IMR-90 (cell line): ENCODE results near the gene DLG5. TPM values are rescaled to one million over a fixed set of nuclear protein-coding genes. Genes with fewer than 3 reads are reported as not detected.

ENCODE experiments used
- ATAC-seq: fragments of 200-7000 bp; cut with Tn5 transposase; 2 replicates; pipeline ENCODE4 v1.9.1; 2020; ENCODE audit warnings: low read depth, mild to moderate bottlenecking, moderate library complexity
- BruUV-seq: library from RNA; stranded (reverse); fragments of 400-500 nt; replicated peaks from 2 replicates; lab custom pipeline; 2021; lab: Mats Ljungman, UMichigan
- CTCF ChIA-PET: fragments of 300-600 bp; formaldehyde crosslinking; extraction: SDS; loops from one replicate; lab custom pipeline; 2021; ENCODE audit warnings: antibody characterized with exemption; lab: Yijun Ruan, JAX
- POLR2A ChIA-PET: fragments of 300-600 bp; sonication (Branson Sonifier 250); formaldehyde crosslinking; loops from one replicate; lab custom pipeline; 2022; ENCODE audit warnings: antibody characterized with exemption; ENCODE audit not compliant: unreplicated experiment; lab: Charles Lee
- DNase-seq: peaks from one replicate; pipeline ENCODE4 v3.0.0; 2013
- H2AFZ ChIP-seq: replicated peaks from 2 replicates; pipeline ENCODE3; 2013; ENCODE audit warnings: low read length, mild to moderate bottlenecking; ENCODE audit not compliant: poor library complexity
- H2AK5ac ChIP-seq: 2 replicates; pipeline ENCODE4 v1.6.1; 2013; ENCODE audit warnings: low read depth, low read length, inconsistent platforms
- H2AK9ac ChIP-seq: replicated peaks from 2 replicates; pipeline ENCODE3; 2013; ENCODE audit warnings: mild to moderate bottlenecking, low read depth, low read length, moderate library complexity; ENCODE audit not compliant: poor library complexity
- H2BK120ac ChIP-seq: 2 replicates; pipeline ENCODE4 v1.6.1; 2013; ENCODE audit warnings: low read depth, low read length, inconsistent platforms
- H2BK15ac ChIP-seq: 3 replicates; pipeline ENCODE4 v1.6.1; 2013; ENCODE audit warnings: low read depth, low read length, inconsistent platforms
- H2BK20ac ChIP-seq: 2 replicates; pipeline ENCODE4 v1.6.1; 2013; ENCODE audit warnings: low read depth, mild to moderate bottlenecking, inconsistent platforms, low read length, moderate library complexity
- H2BK5ac ChIP-seq: 2 replicates; pipeline ENCODE4 v1.6.1; 2013; ENCODE audit warnings: mild to moderate bottlenecking, low read depth, low read length, inconsistent platforms; ENCODE audit not compliant: poor library complexity, severe bottlenecking
- H3K14ac ChIP-seq: replicated peaks from 2 replicates; pipeline ENCODE4 v1.6.1; 2013; ENCODE audit warnings: low read depth, low read length, inconsistent platforms
- H3K18ac ChIP-seq: 2 replicates; pipeline ENCODE4 v1.6.1; 2013; ENCODE audit warnings: low read depth, low read length, control low read depth
- H3K23ac ChIP-seq: 2 replicates; pipeline ENCODE4 v1.6.1; 2013; ENCODE audit warnings: low read depth, low read length, inconsistent platforms
- H3K27ac ChIP-seq: 2 replicates; pipeline ENCODE4 v1.5.1; 2013; ENCODE audit warnings: mild to moderate bottlenecking, control low read depth, low read length; ENCODE audit not compliant: insufficient read depth
- H3K27me3 ChIP-seq: 2 replicates; pipeline ENCODE4 v1.6.1; 2013; ENCODE audit warnings: low read length; ENCODE audit not compliant: control insufficient read depth, insufficient read depth
- H3K36me3 ChIP-seq: 2 replicates; pipeline ENCODE4 v1.6.1; 2013; ENCODE audit warnings: low read length, mixed read lengths; ENCODE audit not compliant: control insufficient read depth, insufficient read depth
- H3K4ac ChIP-seq: 2 replicates; pipeline ENCODE4 v1.6.1; 2013; ENCODE audit warnings: low read depth, low read length, inconsistent platforms
- H3K4me1 ChIP-seq: 2 replicates; pipeline ENCODE4 v1.6.1; 2013; ENCODE audit warnings: low read length, mixed read lengths; ENCODE audit not compliant: control insufficient read depth, insufficient read depth
- H3K4me2 ChIP-seq: 2 replicates; pipeline ENCODE4 v1.6.1; 2013; ENCODE audit warnings: low read depth, mild to moderate bottlenecking, control low read depth, low read length, moderate library complexity
- H3K4me3 ChIP-seq: 2 replicates; pipeline ENCODE4 v1.5.1; 2013; ENCODE audit warnings: low read depth, mild to moderate bottlenecking, control low read depth, low read length, moderate library complexity; ENCODE audit not compliant: insufficient read depth
- H3K56ac ChIP-seq: 2 replicates; pipeline ENCODE4 v1.6.1; 2013; ENCODE audit warnings: low read length, inconsistent platforms; ENCODE audit not compliant: insufficient read depth; ENCODE audit errors: extremely low read depth
- H3K79me1 ChIP-seq, 2 experiments: 2 replicates each; pipeline ENCODE4 v1.6.1; 2013; ENCODE audit warnings: low read length in 2 of 2, inconsistent platforms in 1 of 2, low read depth in 1 of 2
- H3K9ac ChIP-seq: 2 replicates; pipeline ENCODE4 v1.6.1; 2013; ENCODE audit warnings: low read depth, low read length, control low read depth
- H3K9me1 ChIP-seq: 2 replicates; pipeline ENCODE4 v1.6.1; 2013; ENCODE audit warnings: low read length, inconsistent platforms; ENCODE audit not compliant: insufficient read depth
- H3K9me3 ChIP-seq: 2 replicates; pipeline ENCODE4 v1.6.1; 2013; ENCODE audit warnings: low read length; ENCODE audit not compliant: control insufficient read depth, insufficient read depth
- H4K20me1 ChIP-seq: 2 replicates; pipeline ENCODE4 v1.6.1; 2013; ENCODE audit warnings: low read length, inconsistent platforms; ENCODE audit not compliant: insufficient read depth
- H4K5ac ChIP-seq: 2 replicates; pipeline ENCODE4 v1.6.1; 2013; ENCODE audit warnings: mild to moderate bottlenecking, low read depth, low read length, control low read depth
- H4K8ac ChIP-seq, 2 experiments: 2 replicates each; pipeline ENCODE4 v1.6.1; 2013; ENCODE audit warnings: low read depth in 2 of 2, low read length in 2 of 2, control low read depth in 1 of 2, inconsistent platforms in 1 of 2
- H4K91ac ChIP-seq: 2 replicates; pipeline ENCODE4 v1.6.1; 2013; ENCODE audit warnings: low read depth, low read length, inconsistent platforms; ENCODE audit not compliant: insufficient read depth
- CEBPB ChIP-seq: IDR thresholded peaks from 2 replicates; pipeline ENCODE4 v1.6.1; 2012; ENCODE audit warnings: low read depth, low read length, improper control_type of control experiment
- FOS ChIP-seq: fragments of 150-350 bp; IDR thresholded peaks from 2 replicates; pipeline ENCODE4 v1.6.1; 2016; ENCODE audit warnings: low read depth, low read length
- MAZ ChIP-seq: IDR thresholded peaks from 2 replicates; pipeline ENCODE4 v1.6.1; 2012; ENCODE audit warnings: low read depth, mild to moderate bottlenecking, low read length, improper control_type of control experiment, moderate library complexity, borderline replicate concordance
- MXI1 ChIP-seq: IDR thresholded peaks from 2 replicates; pipeline ENCODE4 v1.6.1; 2012; ENCODE audit warnings: low read depth, mild to moderate bottlenecking, low read length, moderate library complexity, borderline replicate concordance
- POLR2A ChIP-seq: IDR thresholded peaks from 2 replicates; pipeline ENCODE4 v1.6.1; 2012; ENCODE audit warnings: mild to moderate bottlenecking, low read depth, low read length
- RCOR1 ChIP-seq: IDR thresholded peaks from 2 replicates; pipeline ENCODE4 v1.6.1; 2012; ENCODE audit warnings: mild to moderate bottlenecking, low read length, improper control_type of control experiment; ENCODE audit not compliant: insufficient replicate concordance
- RFX5 ChIP-seq: IDR thresholded peaks from 2 replicates; pipeline ENCODE4 v1.8.0; 2012; ENCODE audit warnings: low read depth, mild to moderate bottlenecking, low read length, moderate library complexity
- SMC3 ChIP-seq: fragments of 150-350 bp; IDR thresholded peaks from 2 replicates; pipeline ENCODE4 v1.6.1; 2016; ENCODE audit warnings: low read depth, mild to moderate bottlenecking, antibody characterized with exemption, low read length, moderate library complexity
- WGBS, 2 experiments: methylation state at CpG; one replicate each; pipeline versions ENCODE4 v1.1.5 to v1.1.7; 2013; ENCODE audit warnings: missing lambda C conversion rate in 2 of 2; ENCODE audit not compliant: insufficient read length in 1 of 2; ENCODE audit errors: extremely low coverage in 2 of 2; 5-methylcytosine and 5-hydroxymethylcytosine counted together
- dilution Hi-C: fragments of 300-500 bp; cut with HindIII; formaldehyde crosslinking; loops from one replicate; pipeline ENCODE4 v1.14.3; 2018; ENCODE audit warnings: low sequenced_read_pairs; ENCODE audit not compliant: unreplicated experiment
- in situ Hi-C: fragments of 300-500 bp; cut with MboI; formaldehyde crosslinking; loops from 3 replicates; pipeline ENCODE4 v1.14.3; 2019; ENCODE audit warnings: low sequenced_read_pairs, inconsistent platforms, mixed read lengths
- intact Hi-C: fragments of 100-400 bp; cut with micrococcal nuclease; formaldehyde crosslinking; loops from 2 replicates; pipeline ENCODE4 v1.10.0; 2022
- polyA plus RNA-seq, 3 experiments: library from polyadenylated mRNA; depleted of rRNA; stranded (reverse); fragments of >200 nt; gene quantifications; 2 replicates each; pipeline ENCODE4 v1.2.3, GENCODE V29; 2012; ENCODE audit warnings: low replicate concordance in 1 of 3
- total RNA-seq: library from RNA; depleted of rRNA; stranded (reverse); fragments of >200 nt; gene quantifications from 2 replicates; pipeline ENCODE4 v1.2.3, GENCODE V29; 2012

Gene DLG5
- total and polyA plus RNA-seq, 2 of the 4 experiments (the other 2 are of a cell fraction): 12.7 to 28.7 TPM

DNA sequence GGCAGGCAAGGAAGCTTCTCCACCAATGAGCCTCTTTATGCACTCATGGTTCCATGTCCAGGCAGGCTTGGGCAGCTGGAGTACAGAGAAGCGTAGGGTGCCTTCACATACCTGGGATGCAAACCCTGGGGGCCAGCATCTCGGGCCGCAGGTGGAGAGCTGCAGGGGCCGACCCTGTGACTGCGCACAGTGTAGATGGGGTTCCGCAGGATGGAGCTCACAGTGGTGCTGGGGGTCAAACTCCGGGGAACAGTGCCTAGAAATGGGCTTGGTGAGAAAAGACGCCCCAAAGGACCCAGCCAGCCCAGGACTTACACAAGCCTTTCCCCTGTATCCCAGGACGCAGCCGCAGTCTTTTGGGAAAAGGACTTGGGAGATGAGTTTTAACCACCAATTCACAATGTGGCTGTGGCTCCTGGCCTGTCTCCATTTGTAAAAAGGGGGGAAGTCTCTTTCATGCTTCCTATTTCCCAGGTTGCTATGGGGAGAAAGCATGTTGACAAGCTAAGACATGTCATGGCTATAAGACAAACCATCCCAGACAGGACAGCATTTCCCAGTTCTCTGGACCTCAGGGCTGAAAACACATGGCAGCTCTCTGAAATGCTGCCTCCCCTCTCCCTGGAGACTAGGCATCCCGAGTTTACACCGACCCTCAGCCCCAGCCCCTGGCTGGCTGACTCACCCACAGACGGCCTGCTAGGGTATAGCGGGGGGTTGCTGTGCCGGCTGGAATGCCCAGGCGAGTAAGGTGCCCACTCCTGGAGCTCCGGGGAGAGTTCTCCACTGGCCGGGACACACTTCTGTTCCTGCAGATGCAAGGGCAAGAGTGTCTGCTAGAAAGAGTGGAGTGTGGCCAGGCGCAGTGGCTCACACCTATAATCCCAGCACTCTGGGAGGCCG lies 107.1 kb downstream of the DLG5 start (continued):
- no peak for TF ChIP-seq RFX5

DNA sequence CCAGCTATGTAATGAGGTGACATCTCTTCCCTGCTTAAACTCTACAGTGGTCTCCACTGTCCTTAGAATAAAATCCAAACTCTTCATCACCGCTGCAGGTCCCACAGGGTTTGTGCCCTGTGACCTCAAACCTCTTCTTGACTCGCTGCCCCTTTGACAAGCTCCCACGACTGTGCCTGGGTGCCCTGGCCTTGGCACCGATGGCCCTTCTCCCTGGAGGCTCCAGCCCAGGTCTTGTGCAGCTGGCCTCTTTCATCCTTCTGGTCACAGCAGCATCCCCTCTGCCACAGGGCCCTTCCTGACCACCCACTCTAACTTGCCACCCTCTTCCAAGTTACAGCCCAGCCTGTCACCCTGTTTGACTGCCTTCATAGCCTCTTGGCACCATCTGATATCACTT lies 108.2 kb downstream of the DLG5 start:
- Histone ChIP-seq H3K14ac (no peak overlapping the region), H4K8ac (no peak overlapping the region), H3K27ac (no peak overlapping the region), H3K79me1 (peaks cover 0 to 12% of the 10 kb centered on the region in 2 experiments; a peak in 2 of 4 replicates), H4K91ac (no peak overlapping the region), H3K9me3 (no peaks in the 10 kb centered on the region), H2BK15ac (no peak overlapping the region), H4K20me1 (no peaks in the 10 kb centered on the region), H3K4me1 (no peaks in the 10 kb centered on the region), H3K4me3 (no peak overlapping the region), H2BK20ac (no peak overlapping the region), H3K4ac (no peak overlapping the region), H2BK120ac (no peak overlapping the region), H3K27me3 (no peaks in the 10 kb centered on the region), H2AK9ac (no peak overlapping the region), H3K56ac (no peak overlapping the region), H4K5ac (no peak overlapping the region), H3K18ac (no peak overlapping the region), H3K9me1 (0 out of 2 replicates have a peak, but pooled peaks cover 3% of the 10 kb centered on the region), H2BK5ac (no peak overlapping the region), H3K23ac (no peak overlapping the region), H3K4me2 (no peak overlapping the region), H2AK5ac (no peak overlapping the region), H2AFZ (no peak overlapping the region), H3K36me3 (peaks cover 66% of the 10 kb centered on the region), H3K9ac (no peak overlapping the region)
- ATAC-seq (no peak), DNase-seq (no peak)
- in situ Hi-C loops: no loop called here
- dilution Hi-C loops: no loop called here
- intact Hi-C loops: no loop called here
- ChIA-PET CTCF (no interaction called here), POLR2A (no interaction called here)
- no TSS peak for BruUV-seq
- TF ChIP-seq MAZ: no peak
- no peak for TF ChIP-seq RCOR1
- TF ChIP-seq POLR2A: no peak
- no peak for TF ChIP-seq CEBPB
- no peak for TF ChIP-seq FOS
- TF ChIP-seq MXI1: no peak
- TF ChIP-seq SMC3: no peak
- 93% methylated on average over 4 of the region's 4 CpGs; no CpG with 5 or more reads in 1 of the 2 experiments for WGBS, 2 experiments
